T follicular helper cell (primary cell): ENCODE data around the gene FIGLA.

Experiments used
- DNase-seq: peaks from one replicate; pipeline ENCODE4 v3.0.0-alpha.2; 2020; ENCODE audit warnings: low read depth
- total RNA-seq, 2 experiments: gene quantifications; one replicate each; lab custom pipeline; 2026; lab: John Stamatoyannopoulos, UW

The FIGLA gene
- total RNA-seq: 0 reads per million in 2 experiments

- no peak for DNase-seq
These were observed at the start of gene FIGLA for GRCh38 chr2:70790136-70790828. Gene FIGLA (minus strand): TSS chr2:70790643. CDS start chr2:70790638, 5 bp downstream.

GRCh38 chr2:70837980-70838925, 47.8 kb upstream of the FIGLA start:
- no peak for DNase-seq

- DNase-seq: no peak
These were observed 45.2 kb upstream of the FIGLA start, which contains the start of gene CD207 for GRCh38 chr2:70835643-70836042. Gene CD207 (minus strand): TSS chr2:70835816. CDS start chr2:70835776, 40 bp downstream.

GRCh38 chr2:70834881-70835280, 44.4 kb upstream of the FIGLA start:
- DNase-seq: no peak

- no peak for DNase-seq
These were observed 43.7 kb upstream of the FIGLA start for GRCh38 chr2:70834106-70834505.

- DNase-seq: no peak
These were observed 42.8 kb upstream of the FIGLA start for GRCh38 chr2:70833246-70833645.

GRCh38 chr2:70832386-70832785, 41.9 kb upstream of the FIGLA start:
- no peak for DNase-seq

GRCh38 chr2:70831861-70832260, 41.4 kb upstream of the FIGLA start:
- no peak for DNase-seq

- DNase-seq: no peak
These were observed 39.9 kb upstream of the FIGLA start for GRCh38 chr2:70830366-70830765.

GRCh38 chr2:70829916-70830315, 39.5 kb upstream of the FIGLA start:
- no peak for DNase-seq

- no peak for DNase-seq
These were observed 38.7 kb upstream of the FIGLA start for GRCh38 chr2:70828914-70829824.

GRCh38 chr2:70828115-70828514, 37.7 kb upstream of the FIGLA start:
- DNase-seq: no peak

- DNase-seq: no peak
These were observed 36.9 kb upstream of the FIGLA start for GRCh38 chr2:70827388-70827787.

GRCh38 chr2:70826696-70827350, 36.4 kb upstream of the FIGLA start:
- no peak for DNase-seq

- DNase-seq: no peak
These were observed 32.8 kb upstream of the FIGLA start for GRCh38 chr2:70823249-70823648.

GRCh38 chr2:70822843-70823242, 32.4 kb upstream of the FIGLA start:
- DNase-seq: no peak

- DNase-seq: no peak
These were observed 30.1 kb upstream of the FIGLA start, which contains the start of gene CLEC4F for GRCh38 chr2:70820499-70820898. Gene CLEC4F (minus strand): TSS chr2:70820599. CDS start chr2:70820523, 76 bp downstream.

- no peak for DNase-seq
These were observed 27.0 kb upstream of the FIGLA start for GRCh38 chr2:70817284-70817954.

GRCh38 chr2:70816726-70817125, 26.3 kb upstream of the FIGLA start:
- no peak for DNase-seq
